NCI-H345 treated with DMSO at 0.1 percent for 48 hours (cell line): ENCODE results near the gene SESTD1.
"Not testable (repeated sequence)": the region's sequence is repeated elsewhere in the genome, so short reads cannot be mapped to it uniquely, and the experiment has no call there.

ENCODE experiments used
- DNase-seq: peaks from one replicate; lab custom pipeline; 2025; ENCODE audit not compliant: unreplicated experiment; lab: John Stamatoyannopoulos, UW

SESTD1 gene

DNA sequence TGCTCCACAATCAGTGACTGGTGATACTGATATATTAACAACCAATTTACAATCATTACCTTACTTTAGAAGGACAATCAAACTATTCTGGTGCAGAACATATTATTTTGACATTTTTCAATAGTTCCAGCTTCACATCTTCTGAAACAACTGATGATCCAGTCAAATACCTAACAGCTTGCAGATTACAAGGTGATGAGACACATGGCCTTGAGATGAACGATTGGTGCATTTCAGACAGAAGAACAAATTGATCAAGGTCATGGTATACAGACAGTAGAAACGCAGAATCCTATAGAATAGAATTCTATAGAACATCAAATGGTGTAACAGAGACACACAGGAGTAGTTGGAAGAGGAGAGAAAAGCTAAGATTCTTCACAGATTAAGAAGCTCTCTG lies 24.8 kb downstream of the SESTD1 start:
- DNase-seq = no peak

DNA sequence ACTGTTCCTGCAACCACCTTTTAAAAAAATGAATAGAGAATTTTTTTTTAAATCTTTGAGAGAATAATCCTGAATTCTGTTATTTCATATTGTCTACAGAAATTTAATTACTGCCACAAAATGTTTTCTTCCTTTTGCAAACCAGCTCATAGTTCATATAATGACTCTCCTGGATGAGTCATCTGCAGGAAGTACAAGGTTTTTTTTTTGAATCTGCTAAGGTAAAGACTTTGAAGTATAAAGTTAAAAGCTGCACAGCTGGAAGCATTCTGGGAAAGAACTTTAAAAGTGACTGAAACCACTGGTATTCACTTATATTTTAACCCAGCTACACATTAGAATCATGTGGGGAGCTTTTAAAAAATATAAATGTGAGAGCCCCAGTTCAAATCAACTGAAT lies 25.4 kb downstream of the SESTD1 start:
- no peak for DNase-seq

DNA sequence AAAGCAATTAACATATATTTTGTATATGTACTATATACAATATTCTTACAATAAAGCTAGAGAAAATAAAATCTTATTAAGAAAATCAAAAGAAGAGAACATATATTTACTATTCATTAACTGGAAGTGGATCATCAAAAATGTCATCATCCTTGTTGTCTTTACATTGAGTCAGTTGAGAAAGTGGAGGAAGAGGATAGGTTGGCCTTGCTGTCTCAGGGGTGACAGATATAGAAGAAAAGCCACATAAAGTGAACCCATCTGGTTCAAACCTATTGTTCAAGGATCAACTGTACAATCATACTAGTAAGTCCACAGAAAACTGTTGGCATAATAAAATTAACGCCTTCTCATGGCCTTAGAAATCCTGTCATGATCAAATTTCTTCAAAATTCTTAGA lies 26.6 kb downstream of the SESTD1 start:
- DNase-seq = no peak

DNA sequence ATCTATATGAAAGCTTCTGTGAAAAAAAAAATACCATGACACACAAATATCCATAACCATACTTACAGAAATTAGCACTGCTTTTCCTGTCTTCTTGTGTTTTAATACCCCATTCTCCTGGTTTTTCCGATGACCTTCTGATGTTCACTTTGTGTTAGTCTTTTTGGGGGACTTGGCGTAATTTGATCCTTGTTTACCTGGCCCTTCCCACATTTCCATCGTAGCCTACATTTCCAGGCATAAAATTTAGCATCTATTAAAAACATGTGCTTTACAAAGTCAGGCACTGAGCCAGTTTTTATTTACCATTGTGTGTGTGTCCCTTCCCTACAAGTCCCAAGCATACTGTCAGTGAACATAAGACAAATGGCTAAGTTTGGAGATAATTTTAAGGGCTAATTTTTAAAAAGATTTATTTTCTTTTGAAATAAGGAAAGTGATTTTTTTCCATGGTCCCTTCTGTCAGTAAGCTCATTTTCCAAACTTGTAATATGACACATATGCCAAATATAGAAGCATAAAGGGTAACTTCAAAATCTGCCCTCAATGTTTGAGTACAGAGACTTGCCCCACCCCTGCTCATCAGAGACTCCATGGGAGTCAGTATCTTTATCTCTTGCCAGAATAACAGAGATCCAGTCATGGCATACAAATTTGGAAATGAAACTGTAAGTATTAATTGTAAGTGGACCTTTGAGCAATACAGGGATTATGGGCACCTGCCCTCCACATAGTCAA lies 27.3 kb downstream of the SESTD1 start:
- no peak for DNase-seq

DNA sequence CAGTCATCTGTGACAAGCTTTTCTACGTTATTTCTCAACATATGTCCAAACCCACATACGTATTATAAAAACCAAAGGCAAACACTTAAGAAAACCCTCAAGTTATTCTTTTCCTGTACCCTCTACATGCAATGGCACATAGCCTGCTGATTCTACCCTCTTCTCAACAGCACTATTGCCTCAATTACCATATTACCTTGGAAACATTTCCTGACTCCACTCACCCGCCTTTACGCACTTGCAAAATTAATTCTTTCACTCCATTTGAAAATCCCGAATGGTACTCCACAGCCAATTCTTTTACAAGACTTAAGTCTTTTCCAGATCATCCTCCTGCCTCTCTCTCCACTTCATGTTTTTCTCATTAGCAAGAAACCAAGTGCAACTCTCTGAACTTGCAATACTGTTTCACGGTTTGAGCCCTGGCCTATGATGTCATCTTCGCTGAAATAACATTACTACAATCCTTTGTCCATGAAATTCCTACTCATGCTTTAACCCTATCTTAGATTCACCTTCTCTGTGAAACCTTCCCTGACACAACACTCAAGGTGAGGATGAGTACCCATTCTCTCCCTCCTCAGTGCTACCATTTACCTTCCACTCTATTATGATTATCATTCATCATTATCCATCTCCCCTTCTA lies 29.0 kb downstream of the SESTD1 start:
- DNase-seq = peak; percentile 16

DNA sequence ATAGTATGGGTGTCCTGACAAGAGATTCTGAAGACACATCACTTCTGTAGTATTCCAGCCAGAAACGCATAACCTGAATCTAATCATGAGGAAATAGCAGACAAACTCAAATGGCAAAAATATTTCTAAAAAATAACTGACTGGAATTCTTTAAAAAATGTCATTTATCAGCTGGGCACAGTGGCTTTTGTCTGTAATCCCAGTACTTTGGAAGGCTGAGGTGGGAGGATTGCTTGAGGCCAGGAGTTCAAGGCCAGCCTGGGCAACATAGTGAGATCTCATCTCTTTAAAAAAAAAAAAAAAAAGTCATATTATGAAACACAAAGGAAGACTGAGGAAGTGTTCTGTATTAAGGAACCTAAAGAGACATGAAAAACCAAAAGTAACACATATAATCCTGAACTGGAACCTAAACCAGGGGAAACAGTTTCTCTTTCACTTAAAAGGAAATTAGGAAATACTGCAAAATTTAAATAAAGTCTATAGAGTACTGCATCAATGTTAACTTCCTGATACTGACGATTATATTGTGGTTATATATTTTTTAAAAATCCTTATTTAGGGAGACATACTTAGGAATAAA lies 29.9 kb downstream of the SESTD1 start:
- no peak for DNase-seq

DNA sequence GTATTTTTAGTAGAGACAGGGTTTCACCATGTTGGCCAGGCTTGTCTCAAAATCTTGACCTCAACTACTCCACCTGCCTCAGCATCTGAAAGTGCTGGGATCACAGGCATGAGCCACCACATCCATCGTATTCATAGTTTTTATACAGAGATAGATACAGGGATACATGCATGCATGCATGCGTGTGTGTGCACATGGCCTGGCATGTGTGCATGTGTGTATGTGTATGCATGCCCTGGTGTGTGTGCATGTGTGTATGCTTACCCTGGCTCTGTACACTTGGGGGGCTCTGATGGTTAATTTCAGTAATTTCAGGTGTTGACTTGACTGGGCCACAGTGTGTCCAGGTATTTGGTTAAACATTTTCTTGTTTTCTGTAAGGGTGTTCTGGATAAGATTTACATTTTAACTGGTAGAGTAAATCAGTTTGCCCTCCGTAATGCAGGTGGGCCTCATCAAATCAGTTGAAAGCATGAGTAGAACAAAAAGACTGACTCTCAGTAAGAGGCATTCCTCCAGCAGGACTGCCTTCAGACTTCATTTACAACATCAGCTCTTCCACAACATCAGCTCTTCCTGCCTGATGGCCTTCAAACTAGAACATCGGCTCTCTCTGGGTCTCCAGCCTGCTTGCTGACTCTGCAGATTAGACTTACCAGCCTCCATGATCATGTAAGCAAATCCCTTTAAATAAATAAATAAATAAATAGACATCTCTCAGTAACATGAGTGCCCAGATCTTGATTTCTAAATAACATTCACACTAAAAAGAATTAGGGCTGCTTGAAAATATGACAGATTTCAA lies 30.8 kb downstream of the SESTD1 start:
- DNase-seq = no peak

DNA sequence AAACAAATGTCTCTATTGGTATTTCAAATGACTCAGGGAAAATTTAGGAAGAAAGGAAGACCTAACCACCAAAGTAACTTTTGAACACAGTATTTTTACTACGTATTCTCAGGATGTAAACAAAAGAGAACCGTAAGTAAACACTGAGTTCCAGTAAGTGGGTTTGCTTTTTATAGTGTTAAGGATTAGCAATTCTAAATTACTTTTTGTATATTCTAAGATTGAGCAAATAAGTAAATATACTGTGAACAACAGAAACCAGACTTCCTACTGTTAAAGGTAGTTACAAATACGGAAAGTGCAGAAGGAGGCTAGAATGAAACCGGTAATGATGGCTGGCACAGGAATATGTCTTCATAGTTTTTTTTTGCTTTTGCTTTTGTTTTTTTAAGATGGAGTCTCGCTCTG lies 31.5 kb downstream of the SESTD1 start:
- DNase-seq = no peak

DNA sequence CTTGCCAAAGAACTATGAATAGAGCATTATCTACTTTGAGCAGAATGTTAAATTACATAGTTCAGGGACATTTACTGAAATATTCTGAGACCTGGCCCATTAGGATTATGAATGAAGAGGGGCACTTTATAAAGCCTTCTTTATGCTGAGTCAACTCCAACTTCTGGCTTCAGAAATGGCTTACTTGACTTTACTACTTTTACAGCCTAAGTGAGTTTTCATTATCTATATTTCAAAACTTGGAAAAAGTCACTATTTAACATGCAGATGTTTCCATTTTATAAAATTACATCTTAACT lies 37.7 kb downstream of the SESTD1 start:
- no peak for DNase-seq

DNA sequence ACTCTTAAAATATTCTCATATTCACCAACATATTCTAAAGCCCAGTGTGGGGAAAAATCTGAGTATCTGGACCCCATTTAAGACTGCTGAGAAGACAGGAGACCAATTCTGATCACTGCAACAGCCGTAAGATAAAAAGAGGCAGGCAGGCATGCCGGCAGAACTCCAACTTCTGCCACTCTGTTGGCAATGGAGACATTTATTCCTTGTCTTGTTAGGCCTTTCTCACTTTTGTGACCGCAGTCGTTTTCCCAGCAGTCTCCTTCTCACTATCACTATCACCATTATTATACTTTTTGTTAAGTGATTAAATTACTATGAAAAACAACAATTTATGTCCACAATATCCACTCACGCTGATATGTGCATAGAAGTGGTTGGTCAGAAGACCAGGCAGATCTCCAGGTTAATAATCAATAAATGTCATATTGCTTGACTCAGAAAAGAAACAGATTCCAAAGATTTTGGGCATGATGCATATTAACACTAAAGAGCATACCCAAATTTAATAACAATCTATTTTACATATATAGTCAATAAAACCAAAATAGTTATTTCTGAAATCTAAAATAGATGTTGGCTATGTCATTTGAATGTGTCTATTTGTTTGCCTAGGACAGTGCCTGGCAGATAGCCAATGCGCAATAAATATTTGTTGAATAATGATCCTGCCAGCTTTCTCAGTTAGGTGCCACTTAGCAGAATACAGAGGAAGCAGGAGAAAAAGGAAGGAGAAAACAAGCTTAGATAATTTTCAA lies 38.2 kb downstream of the SESTD1 start:
- DNase-seq = peak; percentile 27

DNA sequence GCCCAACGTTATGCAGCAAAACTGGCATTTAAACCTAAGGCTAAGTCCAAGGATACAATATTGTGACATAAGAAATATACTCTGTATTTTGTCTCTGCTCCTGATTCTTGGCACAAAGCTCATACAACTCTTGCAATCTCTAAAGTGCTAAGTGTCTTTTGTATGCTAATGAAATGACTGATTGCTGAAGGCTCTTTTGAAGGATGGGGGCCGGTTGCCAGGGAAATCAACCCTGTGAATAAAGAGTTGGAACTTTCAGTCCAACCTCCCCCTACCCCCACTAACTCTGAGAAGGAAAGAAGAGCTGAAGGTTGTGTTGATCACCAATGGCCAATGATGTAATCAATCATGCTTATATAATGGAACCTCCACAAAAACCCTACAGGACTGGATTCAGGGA lies 40.3 kb downstream of the SESTD1 start:
- DNase-seq = no peak

DNA sequence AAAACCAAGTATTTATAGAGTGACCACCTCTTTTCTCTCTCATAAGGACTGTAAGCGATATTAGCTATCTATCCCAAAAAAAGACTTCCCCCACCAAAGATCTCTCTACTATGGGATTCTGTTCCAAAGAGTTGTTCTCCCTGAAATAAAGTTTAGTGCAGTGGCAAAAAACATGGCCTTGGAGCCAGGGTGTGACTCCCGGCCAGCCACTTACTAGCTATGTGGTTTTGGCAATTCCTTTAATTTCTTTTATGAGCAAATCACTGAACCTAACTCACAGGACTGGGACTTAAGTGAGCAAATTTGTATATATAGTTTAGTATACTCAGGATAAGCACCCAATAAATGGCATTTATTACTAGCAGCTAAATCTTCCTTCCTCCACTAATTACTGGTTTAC lies 42.6 kb downstream of the SESTD1 start:
- DNase-seq = no peak

DNA sequence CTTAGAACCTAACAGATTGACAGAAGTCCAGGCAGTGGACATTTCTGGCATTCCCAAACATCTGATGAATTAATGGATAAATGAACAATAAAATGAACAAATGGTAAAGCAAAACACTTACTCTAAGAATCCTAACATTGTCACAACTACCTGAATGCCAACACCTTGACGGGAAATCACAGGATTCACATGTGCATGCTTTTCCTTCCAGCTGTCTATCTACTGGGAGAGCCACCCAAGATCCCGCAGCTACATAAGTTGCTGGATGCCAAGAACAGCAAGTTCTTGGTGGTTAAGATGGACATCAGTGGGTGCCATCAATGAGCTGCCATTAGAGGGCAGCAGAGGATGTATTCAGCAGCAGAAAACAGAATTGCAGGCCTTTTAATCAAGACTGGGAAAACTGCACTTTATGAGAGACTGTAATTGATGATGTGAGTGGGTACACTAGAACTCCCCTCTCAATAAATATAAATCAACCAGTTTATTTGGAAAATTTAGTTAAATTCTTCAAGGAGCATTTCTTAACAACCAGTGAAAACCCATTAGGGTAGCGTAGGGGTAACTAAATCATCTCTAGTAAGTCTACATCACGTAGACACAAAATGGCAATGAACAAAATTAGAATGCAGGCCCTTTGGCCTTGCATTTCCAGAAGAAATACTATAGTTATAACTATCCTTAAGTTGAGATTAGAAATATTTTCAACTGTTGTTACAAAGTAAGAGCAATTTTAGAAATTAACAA lies 45.6 kb downstream of the SESTD1 start:
- peak; percentile 47 for DNase-seq

DNA sequence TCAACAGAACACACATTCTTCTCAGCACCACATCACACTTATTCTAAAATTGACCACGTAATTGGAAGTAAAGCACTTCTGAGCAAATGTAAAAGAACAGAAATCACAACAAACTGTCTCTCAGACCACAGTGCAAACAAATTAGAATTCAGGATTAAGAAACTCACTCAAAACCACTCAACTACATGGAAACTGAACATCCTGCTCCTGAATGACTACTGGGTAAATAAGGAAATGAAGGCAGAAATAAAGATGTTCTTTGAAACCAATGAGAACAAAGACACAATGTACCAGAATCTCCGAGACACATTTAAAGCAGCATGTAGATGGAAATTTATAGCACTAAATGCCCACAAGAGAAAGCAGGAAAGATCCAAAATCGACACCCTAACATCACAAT lies 50.0 kb downstream of the SESTD1 start:
- DNase-seq = not testable (repeated sequence)

DNA sequence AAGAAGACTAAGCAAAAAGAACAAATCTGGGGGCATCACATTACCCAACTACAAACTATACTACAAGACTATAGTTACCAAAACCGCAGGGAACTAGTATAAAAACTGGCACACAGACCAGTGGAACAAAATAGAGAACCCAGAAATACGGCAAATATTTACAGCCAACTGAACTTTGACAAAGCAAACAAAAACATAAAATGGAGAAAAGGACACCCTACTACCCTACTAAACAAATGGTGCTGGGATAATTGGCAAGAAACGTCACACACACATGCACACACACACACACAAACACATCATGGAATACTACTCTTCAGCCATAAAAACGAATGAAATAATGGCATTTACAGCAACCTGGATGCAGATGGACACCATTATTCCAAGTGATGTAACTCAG lies 53.3 kb downstream of the SESTD1 start:
- DNase-seq = no peak

DNA sequence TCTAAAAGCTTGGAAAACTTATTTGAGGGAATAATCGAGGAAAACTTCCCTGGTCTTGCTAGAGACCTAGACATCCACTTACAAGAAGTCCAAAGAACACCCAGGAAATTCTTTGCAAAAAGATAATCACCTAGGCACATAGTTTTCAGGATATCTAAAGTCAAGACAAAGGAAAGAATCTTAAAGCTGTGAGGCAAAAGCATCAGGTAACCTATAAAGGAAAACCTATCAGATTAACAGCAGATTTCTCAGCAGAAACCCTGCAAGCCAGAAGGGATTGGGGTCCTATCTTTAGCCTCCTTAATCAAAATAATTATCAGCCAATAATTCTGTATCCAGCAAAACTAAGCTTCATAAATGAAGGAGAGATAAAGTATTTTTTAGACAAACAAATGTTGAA lies 56.4 kb downstream of the SESTD1 start:
- not testable (repeated sequence) for DNase-seq

DNA sequence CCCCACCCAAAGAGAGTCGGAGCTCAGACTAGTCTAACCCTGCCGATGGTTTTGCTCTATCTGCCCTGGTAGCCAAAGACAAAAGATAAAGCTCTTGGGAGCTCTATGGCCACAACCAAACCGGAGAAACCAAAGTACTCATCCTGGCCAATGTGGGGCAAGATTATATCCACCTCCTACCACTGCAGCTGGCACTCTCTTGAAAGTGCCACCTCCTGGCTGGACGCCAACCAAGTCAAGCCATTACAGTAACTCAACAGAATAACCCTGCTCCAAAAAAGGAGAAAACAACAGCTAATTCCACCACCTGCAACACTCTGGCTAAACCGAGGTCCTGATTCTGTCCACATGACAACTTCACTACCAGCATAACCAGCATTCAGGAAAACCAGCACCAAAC lies 57.6 kb downstream of the SESTD1 start:
- DNase-seq = no peak

DNA sequence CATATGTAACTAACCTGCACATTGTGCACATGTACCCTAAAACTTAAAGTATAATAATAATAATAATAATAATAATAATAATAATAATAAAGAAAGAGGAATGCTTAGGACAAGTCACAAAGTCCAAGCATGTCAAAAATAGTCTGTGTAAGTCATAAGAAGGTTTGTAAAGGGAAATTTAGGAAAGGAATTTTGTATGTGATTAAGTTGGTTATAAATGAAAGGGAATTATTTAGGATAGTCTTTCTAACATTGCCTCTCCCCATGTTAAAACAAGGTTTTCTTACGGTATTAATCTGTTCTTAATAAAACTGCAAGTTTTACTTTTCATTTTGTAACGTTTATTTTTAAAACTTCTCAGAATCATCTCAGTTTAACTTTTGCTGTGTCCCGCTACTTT lies 62.8 kb downstream of the SESTD1 start:
- DNase-seq = no peak

DNA sequence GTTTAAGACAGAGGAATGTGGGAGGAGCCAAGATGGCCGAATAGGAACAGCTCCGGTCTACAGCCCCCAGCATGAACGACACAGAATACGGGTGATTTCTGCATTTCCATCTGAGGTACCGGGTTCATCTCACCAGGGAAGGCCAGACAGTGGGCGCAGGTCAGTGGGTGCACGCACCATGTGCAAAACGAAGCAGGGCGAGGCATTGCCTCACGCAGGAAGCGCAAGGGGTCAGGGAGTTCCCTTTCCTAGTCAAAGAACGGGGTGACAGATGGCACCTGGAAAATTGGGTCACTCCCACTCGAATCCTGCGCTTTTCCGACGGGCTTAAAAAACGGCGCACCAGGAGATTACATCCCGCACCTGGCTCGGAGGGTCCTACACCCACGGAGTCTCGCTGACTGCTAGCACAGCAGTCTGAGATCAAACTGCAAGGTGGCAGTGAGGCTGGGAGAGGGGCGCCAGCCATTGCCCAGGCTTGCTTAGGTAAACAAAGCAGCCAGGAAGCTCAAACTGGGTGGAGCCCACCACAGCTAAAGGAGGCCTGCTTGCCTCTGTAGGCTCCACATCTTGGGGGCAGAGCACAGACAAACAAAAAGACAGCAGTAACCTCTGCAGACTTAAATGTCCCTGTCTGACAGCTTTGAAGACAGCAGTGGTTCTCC lies 68.6 kb downstream of the SESTD1 start:
- DNase-seq = not testable (repeated sequence)

DNA sequence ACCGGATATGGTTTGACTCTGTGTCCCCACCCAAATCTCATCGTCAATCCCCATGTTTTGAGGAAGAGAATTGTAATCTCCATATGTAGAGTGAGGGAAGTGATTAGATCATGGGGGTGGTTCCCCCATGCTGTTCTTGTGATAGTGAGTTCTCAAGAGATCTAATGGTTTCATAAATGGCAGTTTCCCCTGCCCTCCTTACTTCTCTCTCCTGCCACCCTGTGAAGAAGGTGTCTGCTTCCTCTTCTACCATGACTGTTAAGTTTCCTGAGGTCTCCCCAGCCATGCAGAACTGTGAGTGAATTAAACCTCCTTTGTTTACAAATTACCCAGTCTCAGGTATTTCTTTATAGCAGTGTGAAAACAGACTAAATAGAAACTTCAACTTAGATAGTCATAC lies 69.5 kb downstream of the SESTD1 start:
- no peak for DNase-seq
